RKO (cell line): ENCODE measurements around the gene DMXL1.

Source experiments
- DNase-seq: peaks from one replicate; pipeline ENCODE4 v3.0.0-alpha.2; 2016; ENCODE audit warnings: low spot score

Gene DMXL1

GRCh38 chr5:119070828-119071560 is at the start of gene DMXL1:
TSS of gene DMXL1 (plus strand) at chr5:119071087. CDS start at chr5:119071570, 483 bp downstream.
- peak; percentile 100 for DNase-seq

GRCh38 chr5:119021149-119021732 is 49.6 kb upstream of the DMXL1 start:
- no peak for DNase-seq

GRCh38 chr5:119022017-119022745 is 48.7 kb upstream of the DMXL1 start:
- peak; percentile 51 for DNase-seq

GRCh38 chr5:119022773-119023172 is 48.1 kb upstream of the DMXL1 start:
- no peak for DNase-seq

GRCh38 chr5:119028575-119028974 is 42.3 kb upstream of the DMXL1 start:
- DNase-seq: no peak

GRCh38 chr5:119031011-119031886 is 39.6 kb upstream of the DMXL1 start:
- DNase-seq: no peak

- peak; percentile 81 for DNase-seq
Measured at GRCh38 chr5:119031905-119032304, 39.0 kb upstream of the DMXL1 start.

GRCh38 chr5:119032656-119033055 is 38.2 kb upstream of the DMXL1 start:
- no peak for DNase-seq

GRCh38 chr5:119033135-119033534 is 37.8 kb upstream of the DMXL1 start:
- no peak for DNase-seq

- peak; percentile 94 for DNase-seq
Measured at GRCh38 chr5:119036101-119036762, 34.7 kb upstream of the DMXL1 start.

- DNase-seq: no peak
Measured at GRCh38 chr5:119037496-119038215, 33.2 kb upstream of the DMXL1 start.

- DNase-seq: no peak
Measured at GRCh38 chr5:119048246-119048645, 22.6 kb upstream of the DMXL1 start.

- no peak for DNase-seq
Measured at GRCh38 chr5:119049824-119050449, 20.9 kb upstream of the DMXL1 start.

GRCh38 chr5:119054101-119054500 is 16.8 kb upstream of the DMXL1 start:
- DNase-seq: no peak

GRCh38 chr5:119055294-119055693 is 15.6 kb upstream of the DMXL1 start:
- DNase-seq: no peak

GRCh38 chr5:119058979-119059529 is 11.8 kb upstream of the DMXL1 start:
- DNase-seq: no peak

- no peak for DNase-seq
Measured at GRCh38 chr5:119059740-119060255, 11.1 kb upstream of the DMXL1 start.

GRCh38 chr5:119063579-119064379 is 7.1 kb upstream of the DMXL1 start:
- DNase-seq: no peak

- DNase-seq: no peak
Measured at GRCh38 chr5:119067450-119067849, 3.4 kb upstream of the DMXL1 start.
